ENCODE results near the gene MS4A13.

DNA sequence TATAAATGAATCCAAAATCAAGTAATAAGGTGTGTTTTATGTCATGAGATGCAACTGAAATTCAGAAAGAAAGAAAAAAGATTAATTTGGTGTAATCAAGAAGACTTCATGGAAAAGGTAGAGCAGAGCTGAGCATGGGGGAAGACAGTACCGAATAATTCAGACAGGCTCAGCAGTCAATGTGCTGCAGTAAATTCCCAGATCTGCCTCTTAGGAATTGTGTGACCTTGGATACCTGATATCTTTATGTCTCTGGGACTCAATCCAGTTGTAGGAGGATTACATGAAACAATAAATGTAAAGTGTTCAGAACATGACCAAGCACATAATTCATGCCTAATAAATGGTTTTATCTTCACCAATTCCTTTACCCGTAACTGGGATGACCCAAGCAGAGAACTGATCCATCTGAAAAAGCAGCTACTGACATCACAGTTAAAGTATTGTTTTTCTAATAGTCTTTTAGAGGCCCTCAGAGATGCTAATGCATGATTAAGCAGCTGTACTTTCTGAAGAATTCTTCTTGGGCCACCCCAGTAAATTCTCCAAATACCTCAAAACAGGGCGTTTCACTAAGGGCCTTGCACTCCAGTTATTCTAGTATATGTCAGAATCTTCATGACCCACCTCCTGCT is 14.8 kb upstream of the MS4A13 start:
- TF ChIP-seq, protein P1, sequence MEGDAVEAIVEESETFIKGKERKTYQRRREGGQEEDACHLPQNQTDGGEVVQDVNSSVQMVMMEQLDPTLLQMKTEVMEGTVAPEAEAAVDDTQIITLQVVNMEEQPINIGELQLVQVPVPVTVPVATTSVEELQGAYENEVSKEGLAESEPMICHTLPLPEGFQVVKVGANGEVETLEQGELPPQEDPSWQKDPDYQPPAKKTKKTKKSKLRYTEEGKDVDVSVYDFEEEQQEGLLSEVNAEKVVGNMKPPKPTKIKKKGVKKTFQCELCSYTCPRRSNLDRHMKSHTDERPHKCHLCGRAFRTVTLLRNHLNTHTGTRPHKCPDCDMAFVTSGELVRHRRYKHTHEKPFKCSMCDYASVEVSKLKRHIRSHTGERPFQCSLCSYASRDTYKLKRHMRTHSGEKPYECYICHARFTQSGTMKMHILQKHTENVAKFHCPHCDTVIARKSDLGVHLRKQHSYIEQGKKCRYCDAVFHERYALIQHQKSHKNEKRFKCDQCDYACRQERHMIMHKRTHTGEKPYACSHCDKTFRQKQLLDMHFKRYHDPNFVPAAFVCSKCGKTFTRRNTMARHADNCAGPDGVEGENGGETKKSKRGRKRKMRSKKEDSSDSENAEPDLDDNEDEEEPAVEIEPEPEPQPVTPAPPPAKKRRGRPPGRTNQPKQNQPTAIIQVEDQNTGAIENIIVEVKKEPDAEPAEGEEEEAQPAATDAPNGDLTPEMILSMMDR (conservative IDR thresholded peaks at IDR 0.05 in 1 of 2, IDR thresholded peaks at IDR 0.05 in 1 of 2; ENCODE audit: extremely low read depth in 1 of 2, insufficient read depth in 1 of 2, low read depth in 1 of 2, low read length in 2 of 2), result no peak
- TF ChIP-seq EZH2 (IDR thresholded peaks at IDR 0.05; ENCODE audit: borderline replicate concordance, low read length), result no peak
